Suppressor macrophage treated with lipopolysaccharide for 4 hours (primary cell): ENCODE data around the gene GLIS2.
A peak's percentile ranks its signal among the peaks of the same experiment; 100 is the strongest.
"Not testable (repeated sequence)": the region's sequence is repeated elsewhere in the genome, so short reads cannot be mapped to it uniquely, and the experiment has no call there.

Experiments
- DNase-seq: peaks from one replicate; pipeline ENCODE4 v3.0.0-alpha.2; 2020

The GLIS2 gene

DNA sequence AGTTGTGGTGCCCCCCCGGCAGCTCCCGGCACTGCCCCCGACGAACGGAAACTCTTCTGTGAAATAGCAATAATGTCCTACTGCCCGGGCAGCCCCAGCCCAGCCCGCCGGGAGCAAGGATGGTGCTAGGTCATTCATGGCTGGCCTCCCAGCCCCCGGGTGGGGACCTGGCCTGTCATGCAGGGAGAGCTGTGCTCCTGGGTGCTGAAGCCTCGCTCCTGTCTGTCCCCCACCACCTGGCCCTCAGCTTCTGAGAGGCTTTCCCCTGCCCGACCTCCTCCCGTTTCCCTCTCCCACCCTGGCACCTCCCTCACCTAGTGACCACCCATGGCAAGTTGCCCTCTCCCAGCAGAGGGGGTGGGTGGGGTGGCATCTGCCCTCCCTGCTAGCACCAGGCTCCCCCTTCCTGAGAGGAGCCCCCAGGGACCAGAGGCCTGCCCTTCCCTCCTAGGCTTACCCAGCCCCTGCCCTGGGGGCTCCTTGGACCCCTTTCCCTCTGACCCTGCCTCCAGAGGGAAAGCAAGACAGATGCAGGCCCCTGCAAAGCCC lies 21.7 kb downstream of the GLIS2 start:
- DNase-seq = no peak

DNA sequence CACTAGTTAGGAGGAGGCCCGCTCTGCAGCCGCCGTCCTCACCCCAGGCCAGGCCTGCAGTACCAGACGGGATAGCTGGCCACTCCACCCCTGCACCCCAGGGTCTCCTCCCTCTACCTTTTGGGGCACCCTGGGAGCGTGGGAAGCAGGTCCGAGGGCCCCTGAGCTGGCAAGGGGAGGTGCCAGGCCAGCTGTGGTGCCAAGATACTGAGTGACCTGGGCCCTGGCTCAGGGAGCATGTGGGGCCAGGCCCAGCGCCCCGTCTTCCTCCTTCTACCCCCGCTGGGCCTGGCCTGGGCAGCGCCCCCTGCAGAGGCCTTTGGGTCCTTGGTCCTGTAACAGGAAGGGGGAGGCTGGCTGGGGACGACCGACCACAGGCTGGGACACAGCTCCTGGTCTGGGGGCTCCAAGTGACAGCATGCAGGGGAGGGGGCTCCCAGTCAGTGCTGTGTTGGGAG lies 22.3 kb downstream of the GLIS2 start:
- DNase-seq = no peak

DNA sequence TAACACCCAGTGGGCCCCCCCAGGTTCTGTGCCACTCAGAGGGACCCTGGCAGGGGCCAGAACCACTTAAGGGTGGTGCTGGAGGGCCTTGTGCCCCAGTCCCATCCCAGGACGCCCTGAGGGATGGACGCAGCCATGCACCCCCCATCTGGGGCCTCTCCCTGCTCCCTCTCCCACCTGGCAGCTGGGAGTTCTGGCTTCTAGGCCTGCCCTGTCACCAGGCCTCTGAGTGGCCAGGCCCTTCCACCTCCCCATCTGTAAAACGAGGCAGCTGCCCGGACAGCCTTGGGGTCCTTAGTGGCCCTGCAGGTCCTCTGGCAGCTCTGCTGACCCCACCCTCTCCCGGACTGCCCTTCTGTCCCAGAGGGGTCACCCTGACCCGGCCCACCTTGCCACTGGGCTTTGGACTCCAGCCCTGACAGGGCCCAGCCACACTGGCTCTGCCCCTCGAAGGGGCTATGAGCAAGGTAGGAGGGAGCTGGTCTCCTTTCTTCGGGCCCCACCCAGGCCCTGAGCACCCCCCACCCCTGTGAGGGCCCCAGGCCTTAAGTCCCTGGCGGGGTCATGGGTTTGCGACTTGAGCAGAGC lies 22.9 kb downstream of the GLIS2 start:
- no peak for DNase-seq

DNA sequence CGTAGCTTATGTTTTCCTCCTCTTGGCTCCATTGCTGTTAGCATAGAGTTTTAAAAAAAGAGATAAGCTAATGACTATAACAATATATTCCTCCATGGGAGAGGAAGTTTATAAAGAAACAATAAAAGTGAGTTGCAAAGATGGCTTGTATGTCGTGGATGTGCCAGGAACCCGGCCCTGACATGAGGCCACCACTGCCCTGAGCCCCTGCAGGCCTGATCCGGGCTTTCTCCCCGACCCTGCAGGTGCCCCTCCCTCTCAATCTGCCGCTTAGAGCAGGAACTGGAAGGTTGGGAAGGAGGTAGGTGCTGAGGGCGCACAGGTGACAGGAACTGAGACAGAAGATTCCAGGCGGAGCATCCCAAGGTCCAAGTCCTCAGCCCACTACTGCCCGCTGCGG lies 23.6 kb downstream of the GLIS2 start:
- DNase-seq = no peak

DNA sequence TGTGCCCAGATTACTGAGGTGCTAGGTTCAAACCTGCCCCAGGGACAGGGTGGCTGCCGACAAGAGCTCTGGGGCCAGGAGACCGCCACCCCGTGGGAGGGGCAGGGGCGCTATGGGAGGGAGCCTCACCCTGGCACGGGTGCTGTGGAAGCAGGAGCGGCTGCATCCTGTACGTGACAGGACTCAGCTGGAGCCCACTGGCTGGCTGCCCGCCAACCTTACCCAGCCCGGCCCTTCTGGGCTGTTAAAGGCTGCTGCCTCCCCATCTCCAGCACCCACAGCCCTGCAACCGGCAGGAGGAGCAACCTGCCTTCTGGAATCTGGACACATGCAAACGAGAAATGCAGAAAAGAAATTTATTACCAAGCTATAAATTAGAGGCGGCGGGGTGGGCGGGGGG lies 24.0 kb downstream of the GLIS2 start:
- no peak for DNase-seq

DNA sequence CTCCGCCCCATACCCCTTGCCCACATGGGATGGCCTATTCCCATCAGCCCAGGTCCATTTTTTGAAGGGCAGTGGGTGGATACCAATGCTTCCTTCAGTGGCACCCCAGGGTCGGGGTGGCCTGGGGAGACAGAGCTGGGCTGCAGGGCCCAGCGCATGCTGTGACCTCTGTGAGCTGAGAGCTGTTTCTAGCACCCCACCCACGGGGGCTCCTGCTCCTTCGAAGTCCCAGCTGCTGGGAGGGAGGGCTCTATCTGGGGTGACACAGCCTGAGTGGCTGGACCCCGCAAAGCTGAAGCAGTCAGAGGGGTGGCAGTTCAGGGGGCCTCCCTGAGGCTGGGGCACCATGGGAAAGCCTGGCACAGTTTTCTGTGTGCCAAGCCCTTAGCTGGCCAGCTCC lies 24.6 kb downstream of the GLIS2 start:
- no peak for DNase-seq

DNA sequence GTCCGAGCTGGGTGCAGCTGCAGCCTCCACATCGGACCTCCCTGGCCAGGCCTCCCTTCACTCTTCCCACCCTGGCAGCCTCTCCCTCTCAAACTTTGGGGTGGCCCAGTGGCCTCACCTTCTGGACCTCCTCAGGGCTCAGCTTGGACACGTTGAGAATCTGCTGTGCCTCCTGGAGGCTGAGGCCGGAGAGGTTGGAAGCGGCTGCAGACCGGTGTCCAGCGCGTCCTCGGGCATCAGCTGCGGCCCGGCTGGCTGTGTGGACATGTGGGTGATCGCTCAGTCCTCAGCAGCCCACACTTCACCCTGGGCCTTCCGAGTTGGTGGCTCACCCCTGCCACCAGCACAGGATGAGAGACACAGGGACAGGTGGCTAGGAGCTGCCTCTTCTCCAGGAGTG lies 25.4 kb downstream of the GLIS2 start:
- no peak for DNase-seq

DNA sequence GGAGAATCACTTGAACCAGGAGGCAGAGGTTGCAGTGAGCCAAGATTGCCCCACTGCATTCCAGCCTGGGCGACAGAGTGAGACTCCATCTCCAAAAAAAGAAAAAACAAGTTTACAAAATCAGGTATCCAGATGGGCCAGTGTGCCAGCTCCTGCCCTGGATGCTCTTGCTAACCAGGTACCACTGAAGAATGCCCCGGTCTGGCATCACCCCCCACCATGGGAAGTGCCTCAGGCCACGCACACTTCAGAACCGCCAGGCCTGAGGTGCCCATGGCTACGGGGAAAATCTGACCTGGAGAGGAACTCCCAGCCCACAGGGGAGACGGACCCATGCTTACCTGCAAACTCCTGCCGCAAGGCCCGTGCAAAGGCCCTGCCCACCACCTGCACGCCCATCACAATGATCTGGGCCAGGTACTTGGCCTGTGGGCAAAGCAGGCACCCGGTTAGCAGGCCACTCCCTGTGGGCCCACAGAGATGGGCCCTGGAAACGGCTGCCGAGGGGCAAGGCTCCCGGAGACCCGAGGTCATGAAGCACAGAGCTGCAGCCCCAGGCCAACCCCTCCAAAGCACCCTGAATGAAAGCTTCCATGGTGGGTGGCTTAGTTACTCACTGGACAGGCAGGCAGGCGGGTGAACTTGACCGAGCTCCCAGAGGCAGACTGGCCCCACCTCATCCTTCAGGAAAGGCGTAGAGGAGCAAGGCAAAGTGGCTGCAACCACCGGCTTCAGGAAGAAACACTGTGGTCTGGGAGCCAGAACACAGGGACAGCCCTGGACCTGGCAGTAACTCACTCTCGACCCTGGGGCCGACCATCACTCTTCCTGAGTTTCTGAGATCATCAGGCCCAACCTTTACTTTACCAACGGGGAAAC lies 27.2 kb downstream of the GLIS2 start:
- no peak for DNase-seq

DNA sequence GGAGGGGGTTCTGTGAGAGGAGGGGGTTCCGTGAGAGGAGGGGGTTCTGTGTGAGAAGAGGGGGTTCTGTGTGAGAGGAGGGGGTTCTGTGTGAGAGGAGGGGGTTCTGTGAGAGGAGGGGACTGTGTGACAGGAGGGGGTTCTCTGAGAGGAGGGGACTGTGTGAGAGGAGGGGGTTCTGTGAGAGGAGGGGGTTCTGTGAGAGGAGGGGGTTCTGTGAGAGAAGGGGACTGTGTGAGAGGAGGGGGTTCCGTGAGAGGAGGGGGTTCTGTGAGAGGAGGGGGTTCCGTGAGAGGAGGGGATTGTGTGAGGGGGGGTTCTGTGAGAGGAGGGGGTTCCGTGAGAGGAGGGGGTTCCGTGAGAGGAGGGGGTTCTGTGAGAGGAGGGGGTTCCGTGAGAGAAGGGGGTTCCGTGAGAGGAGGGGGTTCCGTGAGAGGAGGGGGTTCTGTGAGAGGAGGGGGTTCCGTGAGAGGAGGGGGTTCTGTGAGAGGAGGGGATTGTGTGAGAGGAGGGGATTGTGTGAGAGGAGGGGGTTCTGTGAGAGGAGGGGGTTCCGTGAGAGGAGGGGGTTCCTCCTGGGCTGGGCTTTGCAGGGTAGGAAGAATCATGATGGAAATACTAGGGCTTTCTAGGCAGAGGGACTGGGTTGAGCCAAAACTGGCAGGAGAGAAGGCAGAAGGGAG lies 28.6 kb downstream of the GLIS2 start:
- DNase-seq = not testable (repeated sequence)

DNA sequence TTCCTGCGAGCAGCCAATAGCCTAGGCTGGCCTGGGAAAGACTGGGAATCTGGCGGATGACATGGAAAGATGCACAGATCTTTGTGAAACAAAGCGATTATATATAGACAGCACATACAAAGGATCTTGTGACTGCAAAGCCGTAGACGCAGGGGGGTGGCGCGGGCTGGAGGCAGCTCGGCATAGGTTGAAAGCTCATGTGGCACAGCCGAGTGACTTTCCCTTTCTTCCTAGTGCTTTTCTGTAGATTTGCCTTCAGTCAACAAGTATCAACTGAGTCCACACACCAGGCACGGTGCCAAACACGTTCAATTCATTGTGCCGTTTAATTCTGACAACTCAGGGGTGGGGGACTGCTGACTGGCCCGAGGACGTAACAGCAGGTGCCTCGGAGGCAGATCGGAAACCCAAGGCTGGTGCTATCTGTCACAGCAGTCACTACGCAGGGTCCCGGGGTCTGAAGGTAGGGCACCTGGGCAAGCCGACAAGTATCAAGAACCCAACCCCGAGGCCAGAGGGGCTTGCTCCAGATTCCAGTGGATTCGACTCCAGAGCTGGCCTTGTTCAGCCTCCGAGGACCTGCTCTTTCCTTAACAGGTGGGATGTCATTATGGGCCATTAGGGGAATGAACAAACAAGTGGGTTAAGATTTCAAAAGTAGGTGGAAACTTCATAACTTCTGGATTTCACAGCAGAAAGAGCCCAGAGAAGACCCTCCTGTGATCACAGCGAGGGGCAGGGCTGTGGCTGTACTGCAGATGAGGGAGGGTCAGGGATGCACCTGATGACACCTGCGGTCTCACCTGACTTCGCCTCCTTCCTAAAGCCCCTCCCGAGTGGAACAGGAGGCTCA lies 29.3 kb downstream of the GLIS2 start:
- DNase-seq = no peak

DNA sequence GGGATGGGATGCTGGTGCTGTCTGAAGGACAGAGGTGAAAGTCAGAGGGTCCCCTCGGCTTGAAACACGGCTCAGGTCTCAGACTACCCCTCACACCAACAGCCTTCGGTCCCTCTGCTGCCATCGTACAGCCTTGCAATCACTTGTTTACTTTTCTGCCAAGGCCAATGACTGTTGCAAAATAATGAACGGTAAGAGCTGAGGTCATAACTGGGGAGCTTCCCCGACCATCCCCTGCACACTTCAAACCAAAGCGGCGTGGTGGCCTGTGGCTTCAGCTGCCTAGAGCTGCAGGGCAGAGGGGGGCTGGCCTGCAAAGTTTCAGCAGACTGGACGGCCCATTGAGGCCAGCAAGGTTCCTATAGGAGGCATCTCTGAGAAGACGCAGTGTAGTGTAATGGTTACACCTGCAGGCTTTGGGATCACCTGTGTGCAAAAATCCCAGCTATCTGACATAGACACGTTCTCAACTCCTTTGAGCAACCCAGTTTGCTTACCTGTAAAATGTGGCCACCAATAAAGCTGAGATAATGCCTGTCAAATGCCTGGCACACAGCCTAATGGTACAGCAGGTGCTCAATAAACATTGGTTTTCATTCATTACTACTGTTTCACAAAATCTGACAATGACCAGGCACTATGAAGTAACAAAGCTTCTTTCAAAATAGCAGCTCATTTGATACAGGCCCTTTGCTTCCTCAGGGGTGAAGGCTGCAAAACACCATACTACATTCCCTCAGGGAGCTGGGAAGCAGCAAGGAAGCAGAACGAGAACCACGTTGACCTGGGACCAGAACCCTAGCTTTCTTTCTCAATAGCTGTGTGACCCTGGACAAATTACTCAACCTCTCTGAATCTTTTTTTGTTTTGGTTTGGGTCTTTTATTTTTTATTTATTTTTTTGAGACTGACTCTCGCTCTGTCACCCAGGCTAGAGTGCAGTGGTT lies 30.2 kb downstream of the GLIS2 start:
- peak; percentile 41 for DNase-seq

DNA sequence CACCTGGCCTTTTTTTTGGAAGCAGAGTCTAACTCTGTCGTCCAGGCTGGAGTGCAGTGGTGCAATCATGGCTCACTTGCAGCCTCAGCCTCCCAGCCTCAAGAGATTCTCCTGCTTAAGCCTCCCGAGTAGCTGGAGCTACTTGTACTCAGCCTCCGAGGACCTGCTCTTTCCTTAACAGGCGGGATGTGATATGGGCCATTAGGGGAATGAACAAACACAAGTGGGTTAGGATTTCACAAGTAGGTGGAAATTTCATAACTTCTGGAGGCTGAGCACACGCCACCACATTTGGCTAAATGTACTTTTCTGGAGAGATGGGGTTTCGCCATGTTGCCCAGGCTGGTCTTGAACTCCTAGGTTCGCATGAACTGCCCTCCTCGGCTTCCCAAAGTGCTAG lies 31.1 kb downstream of the GLIS2 start:
- DNase-seq = peak; percentile 47

DNA sequence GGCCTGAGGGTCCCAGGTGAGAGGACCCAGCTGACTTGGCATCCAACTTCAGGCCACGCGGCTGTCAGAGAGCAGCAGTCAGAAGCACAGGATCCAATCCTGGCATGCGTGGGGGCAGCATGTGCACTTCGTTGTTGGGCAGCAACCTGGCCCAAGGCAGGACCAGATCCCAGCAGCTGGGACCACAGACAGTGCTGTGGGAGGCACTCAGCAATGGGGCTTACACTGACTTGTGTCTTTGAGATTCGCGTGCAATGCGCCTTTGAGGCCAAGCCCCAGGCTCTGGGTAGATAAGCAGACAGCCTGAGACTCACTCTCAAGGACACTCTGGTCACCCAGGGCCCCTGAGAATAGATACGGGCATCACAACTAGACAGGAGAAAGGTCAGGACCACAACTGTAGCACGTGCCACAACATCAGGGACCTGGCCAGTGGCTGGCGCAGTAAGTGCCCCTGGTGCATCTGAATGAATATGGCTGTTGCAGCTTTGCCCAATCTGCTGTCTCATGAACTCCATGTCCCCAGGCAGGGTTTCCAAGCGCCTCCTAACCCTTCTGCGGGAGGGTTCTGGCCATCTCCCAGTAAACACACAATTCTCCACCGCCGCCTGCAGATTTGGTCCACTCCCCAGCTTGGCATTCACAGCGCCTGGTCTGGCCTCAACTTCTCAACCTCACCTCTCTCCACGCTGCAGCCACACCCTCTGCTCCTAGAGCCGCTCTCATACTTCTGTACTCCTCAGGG lies 32.1 kb downstream of the GLIS2 start:
- no peak for DNase-seq

DNA sequence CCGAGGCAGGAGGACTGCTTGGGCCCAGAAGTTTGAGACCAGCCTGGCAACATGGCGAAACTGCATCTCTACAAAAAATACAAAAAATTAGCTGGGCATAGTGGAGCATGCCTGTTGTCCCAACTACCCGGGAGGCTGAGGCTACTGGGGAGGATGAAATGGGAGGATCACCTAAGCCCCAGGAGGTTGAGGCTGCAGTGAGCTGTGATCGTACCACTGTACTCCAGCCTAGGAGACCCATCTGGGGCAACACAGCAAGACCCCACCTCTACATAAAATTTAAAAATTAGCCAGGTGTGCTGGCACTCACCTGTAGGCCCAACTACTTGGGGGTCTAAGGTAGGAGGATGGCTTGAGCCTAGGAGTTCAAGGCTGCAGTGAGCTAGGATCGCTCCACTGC lies 33.5 kb downstream of the GLIS2 start:
- no peak for DNase-seq

DNA sequence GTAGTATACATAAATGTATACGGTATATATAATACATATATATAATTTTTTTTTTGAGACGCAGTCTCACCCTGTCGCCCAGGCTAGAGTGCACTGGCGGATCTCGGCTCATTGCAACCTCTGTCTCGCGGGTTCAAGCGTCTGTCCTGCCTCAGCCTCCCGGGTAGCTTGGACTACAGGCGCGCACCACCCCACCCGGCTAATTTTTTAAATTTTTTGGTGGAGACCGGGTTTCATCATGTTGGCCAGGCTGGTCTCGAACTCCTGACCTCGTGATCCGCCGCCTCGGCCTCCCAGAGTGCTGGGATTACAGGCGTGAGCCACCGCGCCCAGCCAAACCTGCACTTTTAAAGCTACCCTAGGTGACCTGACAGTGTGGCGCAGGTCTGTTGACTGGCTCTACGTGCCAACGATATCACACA lies 34.5 kb downstream of the GLIS2 start:
- DNase-seq = no peak

DNA sequence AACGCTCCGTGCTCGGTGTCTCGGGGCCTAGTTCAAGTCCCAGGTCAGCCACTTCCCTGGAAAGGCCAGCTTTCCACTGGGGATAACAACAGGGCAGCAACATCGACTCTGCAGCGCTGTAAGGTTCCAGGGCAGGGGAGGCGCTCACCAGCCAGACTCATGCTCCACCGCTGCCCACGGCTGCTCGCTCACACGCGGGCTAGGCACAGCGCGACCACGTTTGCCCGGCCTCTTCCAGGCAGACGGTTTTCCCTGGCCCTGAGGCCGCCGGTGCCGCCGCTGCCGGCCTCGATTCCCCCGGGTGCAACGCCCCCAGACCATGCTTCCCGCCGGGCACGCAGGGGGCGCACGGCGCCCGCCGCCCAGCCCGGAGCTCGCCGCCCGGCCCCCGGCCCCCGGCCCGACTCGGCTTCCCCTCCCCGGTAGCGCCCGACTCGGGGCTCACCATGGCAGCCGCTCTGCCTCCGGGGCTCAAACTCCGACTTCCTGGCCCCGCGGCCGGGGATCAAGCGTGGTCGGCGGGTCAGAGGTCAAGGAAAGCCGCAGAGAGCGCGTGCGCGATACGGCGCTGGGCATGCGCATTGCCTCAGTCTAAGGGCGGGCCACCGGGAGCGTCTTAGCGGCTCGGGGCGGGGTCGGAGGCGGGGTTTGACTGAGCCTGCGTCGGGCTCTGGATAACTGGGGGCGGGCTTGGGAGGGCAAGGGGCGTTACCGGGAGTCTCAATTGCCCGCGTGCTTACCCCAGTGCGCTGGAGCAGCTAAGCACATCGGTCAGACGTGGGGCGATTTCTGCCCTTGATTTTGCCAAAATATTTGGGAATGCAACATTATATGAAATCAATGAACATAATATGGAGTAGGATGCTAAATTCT lies 35.2 kb downstream of the GLIS2 start, which contains the start of gene PAM16:
Gene PAM16 (minus strand): TSS at position 535 of the 873 bp plus-strand sequence. CDS start 87 bp downstream, at position 448.
- DNase-seq = peak; percentile 98

DNA sequence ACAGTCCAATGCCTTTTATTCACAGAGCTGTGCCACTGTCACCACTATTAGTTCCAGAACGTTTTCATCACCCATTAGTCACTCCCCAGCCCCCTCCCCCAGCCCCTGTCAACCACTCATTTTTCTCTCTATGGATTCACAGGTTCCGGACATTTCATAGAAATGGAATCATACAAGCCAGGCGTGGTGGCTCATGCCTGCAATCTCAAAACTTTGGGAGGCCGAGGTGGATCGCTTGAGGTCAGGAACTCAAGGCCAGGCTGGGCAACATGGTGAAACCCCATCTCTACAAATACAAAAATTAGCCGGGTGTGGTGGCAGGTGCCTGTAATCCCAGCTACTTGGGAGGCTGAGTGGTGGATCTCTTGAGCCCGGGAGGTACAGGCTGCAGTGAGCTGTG lies 36.0 kb downstream of the GLIS2 start:
- no peak for DNase-seq

DNA sequence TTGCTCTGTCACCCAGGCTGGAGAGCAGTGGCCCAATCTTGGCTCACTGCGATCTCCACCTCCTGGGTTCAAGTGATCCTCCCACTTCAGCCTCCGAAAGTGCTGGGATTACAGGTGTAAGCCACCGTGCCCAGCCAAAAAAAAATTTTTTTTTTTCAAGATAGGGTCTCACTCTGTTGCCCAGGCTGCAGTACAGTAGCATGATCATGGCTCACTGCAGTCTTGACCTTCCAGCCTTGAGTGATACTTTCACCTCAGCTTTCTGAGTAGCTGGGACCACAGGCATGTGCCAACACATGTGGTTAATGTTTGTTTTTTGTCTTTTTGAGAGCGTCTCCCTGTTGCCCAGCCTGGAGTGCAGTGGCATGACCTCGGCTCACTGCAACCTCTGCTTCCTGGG lies 37.0 kb downstream of the GLIS2 start:
- no peak for DNase-seq

DNA sequence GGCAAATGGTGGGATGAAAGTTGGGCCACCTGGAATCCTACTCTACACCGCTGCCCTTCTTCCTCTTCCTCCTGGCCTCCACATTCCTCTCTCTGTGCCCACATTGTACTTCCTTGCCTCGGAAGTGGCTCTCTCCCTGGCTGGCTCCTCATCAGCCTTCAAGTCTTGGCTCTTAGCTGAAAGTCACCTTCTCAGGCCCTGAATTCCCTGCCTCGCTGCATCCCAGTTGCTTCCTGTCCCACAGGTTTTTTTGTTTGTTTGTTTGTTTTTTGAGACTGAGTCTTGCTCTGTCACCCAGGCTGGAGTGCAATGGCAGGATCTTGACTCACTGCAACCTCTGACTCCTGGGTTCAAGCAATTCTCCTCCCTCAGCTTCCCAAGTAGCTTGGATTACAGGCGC lies 37.8 kb downstream of the GLIS2 start:
- DNase-seq = no peak
